Adrenal gland (tissue), 12 donors: ENCODE data around the gene SH3BGRL2. TPM values are rescaled to one million over a fixed set of nuclear protein-coding genes. Genes with fewer than 3 reads are reported as not detected.

ENCODE experiments used
- DNase-seq, 7 donors: peaks; one replicate each; pipeline ENCODE4 v3.0.0-alpha.2; 2019 to 2020
- H3K27ac ChIP-seq, 5 donors: fragments of 200-600 bp; sonication (generic) in 4 of 5; 1 replicate in 3 of 5; 2 replicates in 2 of 5; pipeline versions ENCODE4 v1.5.1 to v1.8.0; 2016 to 2020; ENCODE audit warnings: mild to moderate bottlenecking in 1 of 5
- H3K27me3 ChIP-seq: fragments of 200-600 bp; 2 replicates; pipeline ENCODE4 v1.8.0; 2021
- H3K36me3 ChIP-seq, 2 donors: fragments of 200-600 bp; replicated peaks in 1 of 2; 1 replicate in 1 of 2; 2 replicates in 1 of 2; pipeline versions ENCODE4 v1.5.1 to v1.8.0; 2018 to 2022
- H3K4me1 ChIP-seq, 2 donors: fragments of 200-600 bp; replicated peaks in 1 of 2; 1 replicate in 1 of 2; 2 replicates in 1 of 2; pipeline versions ENCODE4 v1.5.1 to v1.8.0; 2018 to 2021
- H3K4me3 ChIP-seq, 4 donors: fragments of 200-600 bp; sonication (generic) in 3 of 4; one replicate each; pipeline ENCODE4 v1.5.1; 2016 to 2018
- H3K9me3 ChIP-seq, 3 donors: fragments of 200-600 bp; sonication (generic) in 1 of 3; replicated peaks in 1 of 3; 1 replicate in 2 of 3; 2 replicates in 1 of 3; pipeline versions ENCODE4 v1.5.1 to v1.8.0; 2016 to 2021
- POLR2A ChIP-seq, 2 donors: fragments of 450-650 bp; IDR thresholded peaks; one replicate each; pipeline ENCODE4 v1.6.1; 2017; ENCODE audit warnings: antibody characterized with exemption in 2 of 2, mild to moderate bottlenecking in 2 of 2, moderate library complexity in 1 of 2
- WGBS, 4 donors: extraction: QIAGEN DNeasy Blood & Tissue Kit in 2 of 4; methylation state at CpG; one replicate each; pipeline versions ENCODE4 v1.1.5 to v1.1.7; 2013 to 2017; 5-methylcytosine and 5-hydroxymethylcytosine counted together
- intact Hi-C, 2 donors: fragments of 100-400 bp; cut with DNase I; formaldehyde crosslinking; loops; one replicate each; pipeline versions ENCODE4 v1.14.1 to v1.15.0; 2022 to 2023
- polyA plus RNA-seq, 3 donors: library from polyadenylated mRNA; stranded (reverse); fragments of 200-250 nt in 2 of 3; fragments of 350-450 nt in 1 of 3; fragmentation: Illumina TruSeq in 1 of 3; extraction: RNeasy Lipid Tissue Mini Kit (QIAGEN cat#74804) in 1 of 3; gene quantifications; one replicate each; pipeline ENCODE4 v1.2.3, GENCODE V29; 2013 to 2014
- total RNA-seq, 9 donors: library from RNA; depleted of rRNA in 4 of 9; stranded (reverse); fragments of >200 nt in 4 of 9; fragments of 120-200 nt in 1 of 9; fragmentation: NEBNext Ultra II Directional in 1 of 9; extraction: Animal tissue kit (Norgen Biotek cat#: 25700) in 1 of 9; gene quantifications; one replicate each; pipeline versions ENCODE4 v1.1.0 to v1.2.4, GENCODE V29; 2013 to 2023
- TF ChIP-seq, protein P1 (sequence below), 6 experiments: fragments of 450-650 bp in 4 of 6; fragments of 200-600 bp in 2 of 6; sonication (generic) in 1 of 6; IDR thresholded peaks; 1 replicate in 5 of 6; 2 replicates in 1 of 6; pipeline versions ENCODE4 v1.5.1 to v1.8.0; 2016 to 2021; ENCODE audit warnings: antibody characterized with exemption in 6 of 6, mild to moderate bottlenecking in 2 of 6, moderate library complexity in 1 of 6
- donor health status: healthy with polysubstance abuse.
- donor health status: Bipolar disorder and iron deficiency.
- donor health status: DM: yes; HTN: yes; CAD: no.
- donor health status: DM: no; HTN: no; CAD: no.
- donor health status: DM: no; HTN: no; CAD: no.
- donor health status: DM: yes; HTN: yes; CAD: no.

The SH3BGRL2 gene
- total and polyA plus RNA-seq, 12 donors: 3.8 to 13.3 (median 9.0) TPM

DNA sequence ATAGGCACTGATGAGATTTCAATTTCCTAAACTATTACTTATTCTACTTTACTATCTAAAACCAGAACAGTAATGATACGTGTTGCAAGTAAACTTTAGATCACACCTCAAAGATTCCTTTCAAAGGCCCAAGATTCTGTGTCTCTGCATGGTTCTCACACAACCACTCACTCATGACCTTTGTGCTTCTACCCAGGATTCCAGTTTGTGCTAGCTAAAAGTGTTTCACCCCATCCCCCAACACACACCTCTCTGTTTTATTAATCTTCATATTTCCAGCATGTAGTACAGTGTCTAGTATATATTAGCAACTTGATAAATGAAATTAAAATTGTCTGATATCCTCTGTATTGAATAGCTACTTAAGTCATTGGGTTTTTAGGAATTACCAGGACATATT is 8.8 kb upstream of the SH3BGRL2 start:
- H3K27me3 ChIP-seq: no peaks in the 10 kb centered on the region
- 87 to 100% (median 91%) methylated on average over 1 of the region's 1 CpG for WGBS, 4 donors
- DNase-seq: no peak
- H3K9me3 ChIP-seq: no peaks in the 10 kb centered on the region
- TF ChIP-seq, protein P1, sequence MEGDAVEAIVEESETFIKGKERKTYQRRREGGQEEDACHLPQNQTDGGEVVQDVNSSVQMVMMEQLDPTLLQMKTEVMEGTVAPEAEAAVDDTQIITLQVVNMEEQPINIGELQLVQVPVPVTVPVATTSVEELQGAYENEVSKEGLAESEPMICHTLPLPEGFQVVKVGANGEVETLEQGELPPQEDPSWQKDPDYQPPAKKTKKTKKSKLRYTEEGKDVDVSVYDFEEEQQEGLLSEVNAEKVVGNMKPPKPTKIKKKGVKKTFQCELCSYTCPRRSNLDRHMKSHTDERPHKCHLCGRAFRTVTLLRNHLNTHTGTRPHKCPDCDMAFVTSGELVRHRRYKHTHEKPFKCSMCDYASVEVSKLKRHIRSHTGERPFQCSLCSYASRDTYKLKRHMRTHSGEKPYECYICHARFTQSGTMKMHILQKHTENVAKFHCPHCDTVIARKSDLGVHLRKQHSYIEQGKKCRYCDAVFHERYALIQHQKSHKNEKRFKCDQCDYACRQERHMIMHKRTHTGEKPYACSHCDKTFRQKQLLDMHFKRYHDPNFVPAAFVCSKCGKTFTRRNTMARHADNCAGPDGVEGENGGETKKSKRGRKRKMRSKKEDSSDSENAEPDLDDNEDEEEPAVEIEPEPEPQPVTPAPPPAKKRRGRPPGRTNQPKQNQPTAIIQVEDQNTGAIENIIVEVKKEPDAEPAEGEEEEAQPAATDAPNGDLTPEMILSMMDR (IDR thresholded peaks at IDR 0.05): no peak
- TF ChIP-seq POLR2A (IDR thresholded peaks at IDR 0.05): no peak
- no peaks in the 10 kb centered on the region for H3K36me3 ChIP-seq
- no peaks in the 10 kb centered on the region for H3K4me1 ChIP-seq
- intact Hi-C loops: no loop called here
- H3K27ac ChIP-seq: no peak overlapping the region
- H3K4me3 ChIP-seq: no peak overlapping the region

DNA sequence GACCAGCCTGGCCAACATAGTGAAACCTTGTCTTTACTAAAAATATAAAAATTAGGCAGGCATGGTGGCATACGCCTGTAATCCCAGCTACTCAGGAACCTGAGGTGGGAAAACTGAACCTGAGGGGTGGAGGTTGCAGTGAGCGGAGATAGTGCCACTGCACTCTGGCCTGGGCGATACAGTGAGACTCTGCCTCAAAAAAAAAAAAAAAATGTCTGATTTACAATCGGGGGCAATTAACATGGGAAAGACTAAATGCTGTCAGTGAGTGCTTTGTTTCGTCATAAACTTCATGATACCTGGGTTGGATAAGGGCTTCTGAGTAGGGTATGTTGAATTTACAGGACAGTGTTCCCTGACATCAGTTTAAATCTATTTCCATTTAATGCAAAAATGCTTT is 8.0 kb upstream of the SH3BGRL2 start:
- intact Hi-C loops: no loop called here
- WGBS, 4 donors: 90 to 94% (median 91%) methylated on average over 5 of the region's 5 CpGs
- H3K27me3 ChIP-seq: no peaks in the 10 kb centered on the region
- H3K9me3 ChIP-seq: no peaks in the 10 kb centered on the region
- H3K4me1 ChIP-seq: no peaks in the 10 kb centered on the region
- no peaks in the 10 kb centered on the region for H3K36me3 ChIP-seq
- DNase-seq: no peak
- no peak overlapping the region for H3K27ac ChIP-seq
- TF ChIP-seq POLR2A (IDR thresholded peaks at IDR 0.05): no peak
- TF ChIP-seq, protein P1 (IDR thresholded peaks at IDR 0.05): no peak
- H3K4me3 ChIP-seq: no peak overlapping the region

DNA sequence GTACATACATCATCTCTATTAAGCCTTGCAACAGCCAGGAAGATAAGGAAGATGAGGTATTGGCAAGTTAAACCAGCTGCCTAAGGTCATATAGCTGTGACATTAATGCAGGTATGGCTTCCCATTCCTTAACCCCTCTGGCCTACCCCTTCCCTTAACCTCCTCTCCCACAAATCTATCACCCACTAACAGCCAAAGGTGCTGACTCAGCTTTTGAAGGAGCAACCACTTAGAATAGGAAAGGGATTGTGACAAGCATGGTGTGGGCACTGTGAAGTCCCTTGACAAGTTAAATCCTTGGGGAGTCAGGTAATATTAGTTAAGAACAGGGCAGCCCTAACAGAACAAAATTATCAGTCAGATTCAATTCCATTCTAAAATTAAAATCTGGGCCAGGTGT is 5.4 kb upstream of the SH3BGRL2 start:
- DNase-seq: no peak
- H3K27ac ChIP-seq: no peak overlapping the region
- H3K27me3 ChIP-seq: no peaks in the 10 kb centered on the region
- no peaks in the 10 kb centered on the region for H3K9me3 ChIP-seq
- TF ChIP-seq, protein P1 (IDR thresholded peaks at IDR 0.05): no peak
- no peak for TF ChIP-seq POLR2A (IDR thresholded peaks at IDR 0.05)
- peaks cover 0 to 3% of the 10 kb centered on the region in 2 donors for H3K4me1 ChIP-seq
- H3K36me3 ChIP-seq: no peaks in the 10 kb centered on the region
- no peak overlapping the region for H3K4me3 ChIP-seq
- intact Hi-C loops: no loop called here

DNA sequence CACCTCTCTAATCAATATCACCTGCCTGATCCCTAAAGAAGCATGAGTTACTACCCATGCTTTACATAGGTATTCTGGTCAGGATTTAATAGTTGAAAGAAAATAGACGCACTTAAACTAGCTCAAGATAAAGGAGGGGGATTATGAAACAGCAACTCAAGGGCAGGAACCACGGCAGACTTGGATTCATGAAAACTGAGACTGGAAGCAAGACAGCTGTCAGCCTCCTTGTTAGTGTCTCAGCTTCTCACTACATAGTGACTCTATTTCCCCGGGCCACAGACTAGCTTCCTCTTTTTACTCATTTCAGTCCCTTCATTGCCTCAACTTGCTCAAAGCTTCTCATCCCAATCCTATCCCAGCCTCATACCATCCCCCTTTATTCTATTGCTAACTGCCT is 4.3 kb upstream of the SH3BGRL2 start:
- TF ChIP-seq, protein P1 (IDR thresholded peaks at IDR 0.05): no peak
- TF ChIP-seq POLR2A (IDR thresholded peaks at IDR 0.05): no peak
- DNase-seq: no peak
- Histone ChIP-seq H3K9me3 (no peaks in the 10 kb centered on the region), H3K36me3 (no peaks in the 10 kb centered on the region), H3K27ac (no peak overlapping the region), H3K4me1 (peaks cover 0 to 8% of the 10 kb centered on the region in 2 donors), H3K27me3 (no peaks in the 10 kb centered on the region), H3K4me3 (no peak overlapping the region)
- WGBS, 4 donors: 80 to 95% (median 86%) methylated on average over 3 of the region's 3 CpGs
- intact Hi-C loops: no loop called here
